ENCODE results near the gene CLUH.
"Not testable (repeated sequence)": the region's sequence is repeated elsewhere in the genome, so short reads cannot be mapped to it uniquely, and the experiment has no call there.

GRCh38 chr17:2699216-2699805, 12.3 kb downstream of the CLUH start:
- TF ChIP-seq CTCF, EP300 (IDR thresholded peaks at IDR 0.05): not testable (repeated sequence)

All from sigmoid colon (tissue), 4 donors.